DMS53 (cell line): ENCODE results near the gene GPR142.

Experiments used
- DNase-seq: peaks from one replicate; lab custom pipeline; 2025; lab: John Stamatoyannopoulos, UW

GPR142 gene

GRCh38 chr17:74344658-74345057 lies 22.6 kb upstream of the GPR142 start:
- no peak for DNase-seq

- DNase-seq: no peak
Observed at GRCh38 chr17:74345433-74346241, 21.7 kb upstream of the GPR142 start.

GRCh38 chr17:74347646-74348045 lies 19.7 kb upstream of the GPR142 start:
- DNase-seq: no peak

GRCh38 chr17:74349120-74349519 lies 18.2 kb upstream of the GPR142 start:
- no peak for DNase-seq

- no peak for DNase-seq
Observed at GRCh38 chr17:74350486-74350885, 16.8 kb upstream of the GPR142 start.

- no peak for DNase-seq
Observed at GRCh38 chr17:74351552-74352210, 15.6 kb upstream of the GPR142 start.

- no peak for DNase-seq
Observed at GRCh38 chr17:74353446-74354060, 13.8 kb upstream of the GPR142 start.

- no peak for DNase-seq
Observed at GRCh38 chr17:74354123-74354522, 13.2 kb upstream of the GPR142 start.

GRCh38 chr17:74354561-74354960 lies 12.7 kb upstream of the GPR142 start:
- no peak for DNase-seq

GRCh38 chr17:74355065-74355464 lies 12.2 kb upstream of the GPR142 start:
- DNase-seq: no peak

GRCh38 chr17:74356646-74357465 lies 10.4 kb upstream of the GPR142 start:
- no peak for DNase-seq

GRCh38 chr17:74357466-74357809 lies 9.9 kb upstream of the GPR142 start:
- no peak for DNase-seq

- no peak for DNase-seq
Observed at GRCh38 chr17:74358697-74359096, 8.6 kb upstream of the GPR142 start.

- no peak for DNase-seq
Observed at GRCh38 chr17:74359916-74360315, 7.4 kb upstream of the GPR142 start.

- no peak for DNase-seq
Observed at GRCh38 chr17:74360899-74361229, 6.4 kb upstream of the GPR142 start.

- peak; percentile 92 for DNase-seq
Observed at GRCh38 chr17:74361230-74362068, 5.9 kb upstream of the GPR142 start, which contains the start of gene BTBD17. TSS of gene BTBD17 (minus strand) at chr17:74361868. CDS start at chr17:74361819, 49 bp downstream.

GRCh38 chr17:74362069-74362405 lies 5.3 kb upstream of the GPR142 start:
- DNase-seq: no peak

- DNase-seq: no peak
Observed at GRCh38 chr17:74362810-74363498, 4.4 kb upstream of the GPR142 start.

GRCh38 chr17:74368341-74369081 lies 1.2 kb downstream of the GPR142 start:
- DNase-seq: peak; percentile 91

- peak; percentile 90 for DNase-seq
Observed at GRCh38 chr17:74369221-74369620, 1.9 kb downstream of the GPR142 start.
